HG03457 (cell line): ENCODE measurements around the gene SYTL1.

ENCODE experiments used
- ATAC-seq: cut with Tn5 transposase; IDR thresholded peaks from one replicate; pipeline ENCODE4 v1.9.1; 2021; ENCODE audit warnings: moderate number of reproducible peaks; ENCODE audit not compliant: unreplicated experiment

SYTL1 gene

GRCh38 chr1:27318596-27318995, 23.2 kb upstream of the SYTL1 start:
- ATAC-seq, result no peak

GRCh38 chr1:27321813-27322568, 19.8 kb upstream of the SYTL1 start, which contains the start of gene TMEM222:
Gene TMEM222, plus strand, starts transcription at chr1:27322163. Its CDS starts 35 bp downstream, at chr1:27322198.
- ATAC-seq, result peak; percentile 73

GRCh38 chr1:27322569-27323240, 19.1 kb upstream of the SYTL1 start:
- no peak for ATAC-seq

- no peak for ATAC-seq
Observed at GRCh38 chr1:27325286-27325685, 16.5 kb upstream of the SYTL1 start.

GRCh38 chr1:27327964-27328363, 13.9 kb upstream of the SYTL1 start:
- no peak for ATAC-seq

- ATAC-seq, result no peak
Observed at GRCh38 chr1:27330786-27331185, 11.0 kb upstream of the SYTL1 start.

GRCh38 chr1:27331426-27331825, 10.4 kb upstream of the SYTL1 start:
- ATAC-seq, result no peak

GRCh38 chr1:27331922-27332321, 9.9 kb upstream of the SYTL1 start:
- ATAC-seq, result no peak

GRCh38 chr1:27332536-27333281, 9.1 kb upstream of the SYTL1 start:
- ATAC-seq, result no peak

- ATAC-seq, result no peak
Observed at GRCh38 chr1:27333717-27334279, 8.0 kb upstream of the SYTL1 start.

GRCh38 chr1:27335506-27336422, 6.1 kb upstream of the SYTL1 start:
- ATAC-seq, result no peak

GRCh38 chr1:27336756-27337155, 5.1 kb upstream of the SYTL1 start:
- ATAC-seq, result no peak

GRCh38 chr1:27338751-27339150, 3.1 kb upstream of the SYTL1 start:
- ATAC-seq, result no peak

- no peak for ATAC-seq
Observed at GRCh38 chr1:27339213-27339612, 2.6 kb upstream of the SYTL1 start.

- no peak for ATAC-seq
Observed at GRCh38 chr1:27342391-27342777, 562 bp downstream of the SYTL1 start.

- no peak for ATAC-seq
Observed at GRCh38 chr1:27342778-27343638, 1.2 kb downstream of the SYTL1 start.

GRCh38 chr1:27343639-27344025, 1.8 kb downstream of the SYTL1 start:
- ATAC-seq, result no peak

- no peak for ATAC-seq
Observed at GRCh38 chr1:27345272-27345671, 3.5 kb downstream of the SYTL1 start.

GRCh38 chr1:27346357-27346756, 4.5 kb downstream of the SYTL1 start:
- ATAC-seq, result no peak
